Measurements from ENCODE around the gene HSD17B3. TPM values are rescaled to one million over a fixed set of nuclear protein-coding genes. Genes with fewer than 3 reads are reported as not detected.

The HSD17B3 gene
- total and polyA plus RNA-seq, 2 experiments from 2014 or later, result not detected

DNA sequence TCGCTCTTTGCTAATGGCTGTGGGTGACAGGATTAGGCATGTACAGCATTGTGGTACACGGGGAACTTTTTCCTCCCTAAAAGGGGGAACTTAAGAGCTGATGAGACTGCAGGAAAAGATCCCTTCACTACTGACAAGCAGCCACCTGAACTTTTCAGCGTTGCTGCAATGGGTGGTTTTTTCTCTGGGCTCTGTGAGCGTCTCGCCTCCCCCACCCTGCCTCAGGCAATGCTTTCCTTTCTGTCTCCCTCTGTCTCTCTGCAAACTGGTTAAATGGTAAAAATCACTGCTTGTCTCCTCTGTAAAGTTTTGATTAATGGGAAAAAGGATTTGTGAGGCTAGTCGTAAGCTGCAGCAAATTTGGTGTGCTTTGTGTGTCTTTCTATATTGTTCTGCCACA, 20.3 kb downstream of the HSD17B3 start:
- H3K27ac ChIP-seq (ENCODE audit: low read depth), result no peak overlapping the region
- H3K27me3 ChIP-seq (ENCODE audit: insufficient read depth), result no peaks in the 10 kb centered on the region
- DNase-seq (ENCODE audit: low spot score), result no peak
- Mint-ChIP-seq H3K27ac (no peak overlapping the region), H3K36me3 (ENCODE audit: low read depth) (peaks cover 26% of the 10 kb centered on the region), H3K4me3 (no peak overlapping the region), H3K4me1 (peaks cover 13% of the 10 kb centered on the region; the same call in 2 of the 3 replicates), H3K27me3 (ENCODE audit: insufficient read depth, low read depth, poor library complexity) (peaks cover 1% of the 10 kb centered on the region), H3K9me3 (peaks cover 53% of the 10 kb centered on the region)
- H3K4me3 ChIP-seq, result no peak overlapping the region
- TF ChIP-seq NANOG (IDR thresholded peaks at IDR 0.05; ENCODE audit: borderline replicate concordance) (no peak), STAT1 (IDR thresholded peaks at IDR 0.05; ENCODE audit: unreplicated experiment) (no peak), EZH2 (IDR thresholded peaks at IDR 0.05; ENCODE audit: low read depth, unreplicated experiment) (no peak), POLR2AphosphoS5 (IDR thresholded peaks at IDR 0.05; ENCODE audit: low read depth) (no peak)
- 0 out of 2 replicates have a peak, but pooled peaks cover 3% of the 10 kb centered on the region for H3K9me2 ChIP-seq (ENCODE audit: insufficient read depth)
- no peak for ATAC-seq
- H3K4me1 ChIP-seq (ENCODE audit: insufficient read depth), result peaks cover 8% of the 10 kb centered on the region; the same call in 1 of the 2 replicates
- no peak overlapping the region for H3K4me2 ChIP-seq
- H3K36me3 ChIP-seq (ENCODE audit: insufficient read depth), result no peaks in the 10 kb centered on the region; the same call in 1 of the 2 replicates
- H3F3A ChIP-seq (replicated peaks; ENCODE audit: low read depth), result no peaks in the 10 kb centered on the region
- H4K20me1 ChIP-seq (replicated peaks; ENCODE audit: insufficient read depth), result no peaks in the 10 kb centered on the region
- no peak overlapping the region for H2AFZ ChIP-seq
- H3K79me2 ChIP-seq (replicated peaks; ENCODE audit: insufficient read depth), result no peaks in the 10 kb centered on the region

DNA sequence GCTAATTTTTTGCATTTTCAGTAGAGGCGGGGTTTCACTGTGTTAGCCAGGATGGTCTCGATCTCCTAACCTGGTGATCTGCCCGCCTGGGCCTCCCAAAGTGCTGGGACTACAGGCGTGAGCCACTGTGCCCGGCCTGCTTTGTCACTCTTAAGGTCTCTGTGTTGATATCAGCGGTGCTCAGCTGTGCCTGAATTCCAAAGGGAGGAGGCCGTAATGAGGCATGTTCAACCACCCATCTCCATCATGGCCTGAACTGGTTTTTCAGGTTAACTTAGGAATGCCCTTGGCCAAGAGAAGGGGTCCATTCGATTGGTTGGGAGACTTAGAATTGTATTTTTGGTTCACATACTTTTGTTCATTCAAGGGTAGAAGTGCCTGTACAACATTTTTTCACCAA, 22.0 kb downstream of the HSD17B3 start:
- peaks cover 10% of the 10 kb centered on the region for H3K36me3 ChIP-seq (ENCODE audit: insufficient read depth)
- peaks cover 1% of the 10 kb centered on the region for H3K27me3 Mint-ChIP-seq (ENCODE audit: insufficient read depth, low read depth, poor library complexity)
- H4K20me1 ChIP-seq (replicated peaks; ENCODE audit: insufficient read depth), result no peaks in the 10 kb centered on the region
- H3K27me3 ChIP-seq (ENCODE audit: insufficient read depth), result no peaks in the 10 kb centered on the region
- no peaks in the 10 kb centered on the region for H3F3A ChIP-seq (replicated peaks; ENCODE audit: low read depth)
- peaks cover 30% of the 10 kb centered on the region for H3K36me3 Mint-ChIP-seq (ENCODE audit: low read depth)
- DNase-seq (ENCODE audit: low spot score) (peak; percentile 62), ATAC-seq (no peak; the same call in 2 of the 3 replicates)
- no peaks in the 10 kb centered on the region for H3K79me2 ChIP-seq (replicated peaks; ENCODE audit: insufficient read depth)
- H3K4me2 ChIP-seq, result no peak overlapping the region
- H2AFZ ChIP-seq, result no peak overlapping the region
- H3K9me3 Mint-ChIP-seq, result peaks cover 52% of the 10 kb centered on the region
- H3K4me1 Mint-ChIP-seq, result peaks cover 13% of the 10 kb centered on the region; the same call in 2 of the 3 replicates
- no peak overlapping the region for H3K4me3 Mint-ChIP-seq
- H3K27ac Mint-ChIP-seq, result no peak overlapping the region
- H3K4me3 ChIP-seq, result no peak overlapping the region
- H3K27ac ChIP-seq (ENCODE audit: low read depth), result no peak overlapping the region
- TF ChIP-seq, protein P1, sequence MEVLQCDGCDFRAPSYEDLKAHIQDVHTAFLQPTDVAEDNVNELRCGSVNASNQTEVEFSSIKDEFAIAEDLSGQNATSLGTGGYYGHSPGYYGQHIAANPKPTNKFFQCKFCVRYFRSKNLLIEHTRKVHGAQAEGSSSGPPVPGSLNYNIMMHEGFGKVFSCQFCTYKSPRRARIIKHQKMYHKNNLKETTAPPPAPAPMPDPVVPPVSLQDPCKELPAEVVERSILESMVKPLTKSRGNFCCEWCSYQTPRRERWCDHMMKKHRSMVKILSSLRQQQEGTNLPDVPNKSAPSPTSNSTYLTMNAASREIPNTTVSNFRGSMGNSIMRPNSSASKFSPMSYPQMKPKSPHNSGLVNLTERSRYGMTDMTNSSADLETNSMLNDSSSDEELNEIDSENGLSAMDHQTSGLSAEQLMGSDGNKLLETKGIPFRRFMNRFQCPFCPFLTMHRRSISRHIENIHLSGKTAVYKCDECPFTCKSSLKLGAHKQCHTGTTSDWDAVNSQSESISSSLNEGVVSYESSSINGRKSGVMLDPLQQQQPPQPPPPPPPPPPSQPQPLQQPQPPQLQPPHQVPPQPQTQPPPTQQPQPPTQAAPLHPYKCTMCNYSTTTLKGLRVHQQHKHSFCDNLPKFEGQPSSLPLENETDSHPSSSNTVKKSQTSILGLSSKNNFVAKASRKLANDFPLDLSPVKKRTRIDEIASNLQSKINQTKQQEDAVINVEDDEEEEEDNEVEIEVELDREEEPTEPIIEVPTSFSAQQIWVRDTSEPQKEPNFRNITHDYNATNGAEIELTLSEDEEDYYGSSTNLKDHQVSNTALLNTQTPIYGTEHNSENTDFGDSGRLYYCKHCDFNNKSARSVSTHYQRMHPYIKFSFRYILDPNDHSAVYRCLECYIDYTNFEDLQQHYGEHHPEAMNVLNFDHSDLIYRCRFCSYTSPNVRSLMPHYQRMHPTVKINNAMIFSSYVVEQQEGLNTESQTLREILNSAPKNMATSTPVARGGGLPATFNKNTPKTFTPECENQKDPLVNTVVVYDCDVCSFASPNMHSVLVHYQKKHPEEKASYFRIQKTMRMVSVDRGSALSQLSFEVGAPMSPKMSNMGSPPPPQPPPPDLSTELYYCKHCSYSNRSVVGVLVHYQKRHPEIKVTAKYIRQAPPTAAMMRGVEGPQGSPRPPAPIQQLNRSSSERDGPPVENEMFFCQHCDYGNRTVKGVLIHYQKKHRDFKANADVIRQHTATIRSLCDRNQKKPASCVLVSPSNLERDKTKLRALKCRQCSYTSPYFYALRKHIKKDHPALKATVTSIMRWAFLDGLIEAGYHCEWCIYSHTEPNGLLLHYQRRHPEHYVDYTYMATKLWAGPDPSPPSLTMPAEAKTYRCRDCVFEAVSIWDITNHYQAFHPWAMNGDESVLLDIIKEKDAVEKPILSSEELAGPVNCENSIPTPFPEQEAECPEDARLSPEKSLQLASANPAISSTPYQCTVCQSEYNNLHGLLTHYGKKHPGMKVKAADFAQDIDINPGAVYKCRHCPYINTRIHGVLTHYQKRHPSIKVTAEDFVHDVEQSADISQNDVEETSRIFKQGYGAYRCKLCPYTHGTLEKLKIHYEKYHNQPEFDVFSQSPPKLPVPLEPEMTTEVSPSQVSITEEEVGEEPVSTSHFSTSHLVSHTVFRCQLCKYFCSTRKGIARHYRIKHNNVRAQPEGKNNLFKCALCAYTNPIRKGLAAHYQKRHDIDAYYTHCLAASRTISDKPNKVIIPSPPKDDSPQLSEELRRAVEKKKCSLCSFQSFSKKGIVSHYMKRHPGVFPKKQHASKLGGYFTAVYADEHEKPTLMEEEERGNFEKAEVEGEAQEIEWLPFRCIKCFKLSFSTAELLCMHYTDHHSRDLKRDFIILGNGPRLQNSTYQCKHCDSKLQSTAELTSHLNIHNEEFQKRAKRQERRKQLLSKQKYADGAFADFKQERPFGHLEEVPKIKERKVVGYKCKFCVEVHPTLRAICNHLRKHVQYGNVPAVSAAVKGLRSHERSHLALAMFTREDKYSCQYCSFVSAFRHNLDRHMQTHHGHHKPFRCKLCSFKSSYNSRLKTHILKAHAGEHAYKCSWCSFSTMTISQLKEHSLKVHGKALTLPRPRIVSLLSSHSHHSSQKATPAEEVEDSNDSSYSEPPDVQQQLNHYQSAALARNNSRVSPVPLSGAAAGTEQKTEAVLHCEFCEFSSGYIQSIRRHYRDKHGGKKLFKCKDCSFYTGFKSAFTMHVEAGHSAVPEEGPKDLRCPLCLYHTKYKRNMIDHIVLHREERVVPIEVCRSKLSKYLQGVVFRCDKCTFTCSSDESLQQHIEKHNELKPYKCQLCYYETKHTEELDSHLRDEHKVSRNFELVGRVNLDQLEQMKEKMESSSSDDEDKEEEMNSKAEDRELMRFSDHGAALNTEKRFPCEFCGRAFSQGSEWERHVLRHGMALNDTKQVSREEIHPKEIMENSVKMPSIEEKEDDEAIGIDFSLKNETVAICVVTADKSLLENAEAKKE (CRISPR knock-in tag; IDR thresholded peaks at IDR 0.05), result no peak
- 0 out of 2 replicates have a peak, but pooled peaks cover 3% of the 10 kb centered on the region for H3K9me2 ChIP-seq (ENCODE audit: insufficient read depth)
- H3K4me1 ChIP-seq (ENCODE audit: insufficient read depth), result peaks cover 8% of the 10 kb centered on the region; the same call in 1 of the 2 replicates

All from GM23338 (cell line).